HG02588 (cell line): ENCODE measurements around the gene BSCL2.
"Not testable (repeated sequence)": the region's sequence is repeated elsewhere in the genome, so short reads cannot be mapped to it uniquely, and the experiment has no call there.

Experiments used
- ATAC-seq: cut with Tn5 transposase; IDR thresholded peaks from one replicate; pipeline ENCODE4 v1.9.1; 2021; ENCODE audit warnings: mild to moderate bottlenecking, moderate library complexity; ENCODE audit not compliant: unreplicated experiment

The BSCL2 gene

DNA sequence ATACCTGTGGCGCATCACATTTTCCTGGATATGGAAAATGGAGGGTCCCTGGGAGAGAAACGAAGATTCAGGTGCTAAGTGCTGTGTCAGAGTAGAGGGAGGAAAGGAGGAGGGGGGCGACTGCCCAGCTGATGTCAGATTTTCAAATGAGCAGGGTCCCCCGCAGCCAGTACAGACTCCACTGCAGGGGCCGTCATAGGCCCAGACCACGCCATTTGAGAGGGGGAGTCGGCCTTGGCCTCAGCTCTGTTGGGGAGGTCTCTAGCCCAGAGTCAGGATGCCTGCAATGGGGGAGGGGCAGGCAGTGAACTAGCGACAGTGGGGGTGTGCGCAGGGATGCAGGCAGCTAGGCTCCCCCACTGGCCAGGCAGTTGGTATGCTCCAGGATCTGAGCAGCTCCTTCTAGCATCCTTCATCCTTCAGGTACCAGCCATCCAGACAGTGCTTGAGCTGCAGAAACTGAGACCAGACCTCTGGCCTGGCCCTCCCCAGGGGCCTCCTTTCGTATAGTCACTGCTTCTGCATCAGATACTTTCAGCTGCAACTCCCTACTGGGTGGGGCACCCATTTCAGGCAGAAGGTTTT is at the start of gene BSCL2, which contains the start of gene GNG3:
Gene BSCL2 (minus strand): TSS at position 148 of the 585 bp plus-strand sequence. CDS start 229 bp downstream, outside the sequence.
Gene GNG3 (plus strand): TSS at position 400 of the 585 bp plus-strand sequence. CDS start 620 bp downstream, outside the sequence.
- no peak for ATAC-seq

DNA sequence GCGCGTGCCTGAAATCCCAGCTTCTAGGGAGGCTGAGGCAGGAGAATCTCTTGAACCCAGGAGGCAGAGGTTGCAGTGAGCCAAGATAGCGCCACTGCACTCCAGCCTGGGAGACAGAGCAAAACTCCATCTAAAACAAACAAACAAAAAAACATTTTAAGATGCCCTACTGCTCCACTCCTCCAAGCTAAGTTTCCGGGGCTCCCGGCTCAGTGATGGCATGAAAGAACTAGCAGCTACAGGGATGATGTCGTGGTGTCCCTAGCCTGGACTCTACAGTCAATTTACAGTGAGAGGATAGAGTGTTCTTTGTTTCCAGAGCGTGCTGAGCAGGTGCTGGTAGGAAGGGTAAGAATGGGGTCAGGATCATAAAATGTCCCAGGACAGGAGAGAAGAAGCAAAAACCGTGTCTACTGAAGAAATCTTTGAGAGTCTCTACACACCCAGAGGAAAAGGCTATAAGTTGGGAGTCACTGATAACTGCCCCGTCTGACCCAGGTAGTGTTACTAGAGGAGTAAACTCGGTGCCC is 47.9 kb upstream of the BSCL2 start:
- no peak for ATAC-seq

DNA sequence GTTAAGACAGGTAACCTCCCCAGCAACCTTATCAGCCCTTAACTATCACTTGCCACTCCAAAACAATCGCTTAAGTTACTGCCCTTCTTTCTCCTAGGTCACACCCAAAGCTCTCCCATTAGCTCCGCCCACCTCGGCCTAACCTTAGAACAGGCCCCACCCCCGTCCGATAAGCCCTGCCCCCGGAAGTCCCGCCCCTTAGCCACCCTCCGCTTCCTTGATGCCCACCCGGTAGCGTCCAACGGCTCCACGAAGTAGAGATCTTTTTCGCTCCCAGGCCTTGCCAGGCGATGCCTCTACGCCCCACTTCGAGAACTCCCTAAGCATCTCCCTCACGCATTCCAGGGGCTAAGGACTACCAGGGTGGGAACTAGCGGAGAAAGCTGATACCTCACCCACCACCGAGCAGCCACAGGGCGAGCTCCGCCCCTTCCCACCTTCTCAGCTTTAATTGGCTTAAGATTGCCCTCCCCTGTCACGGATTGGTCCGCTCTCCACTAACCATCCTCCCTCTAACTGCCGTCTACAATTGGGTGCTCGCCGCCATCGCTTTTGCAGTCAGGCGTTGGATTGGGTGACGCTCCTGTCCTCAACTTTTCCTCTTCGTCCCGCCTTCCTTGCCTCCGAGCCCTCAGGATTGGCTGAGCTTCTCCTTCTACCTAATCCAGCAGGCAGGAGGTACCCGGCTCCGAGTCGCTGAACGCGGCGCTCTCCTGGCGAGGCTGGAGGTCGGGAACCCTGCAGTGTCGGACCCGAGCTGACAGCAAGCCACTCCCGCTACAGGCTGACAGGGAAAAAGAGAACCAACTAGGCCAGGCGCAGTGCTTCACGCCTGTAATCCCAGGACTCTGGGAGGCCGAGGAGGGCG is 46.7 kb upstream of the BSCL2 start, which contains the start of gene ZBTB3:
Gene ZBTB3 (minus strand): TSS at position 425 of the 868 bp plus-strand sequence. CDS start 496 bp downstream, outside the sequence.
- ATAC-seq, result peak; percentile 89

DNA sequence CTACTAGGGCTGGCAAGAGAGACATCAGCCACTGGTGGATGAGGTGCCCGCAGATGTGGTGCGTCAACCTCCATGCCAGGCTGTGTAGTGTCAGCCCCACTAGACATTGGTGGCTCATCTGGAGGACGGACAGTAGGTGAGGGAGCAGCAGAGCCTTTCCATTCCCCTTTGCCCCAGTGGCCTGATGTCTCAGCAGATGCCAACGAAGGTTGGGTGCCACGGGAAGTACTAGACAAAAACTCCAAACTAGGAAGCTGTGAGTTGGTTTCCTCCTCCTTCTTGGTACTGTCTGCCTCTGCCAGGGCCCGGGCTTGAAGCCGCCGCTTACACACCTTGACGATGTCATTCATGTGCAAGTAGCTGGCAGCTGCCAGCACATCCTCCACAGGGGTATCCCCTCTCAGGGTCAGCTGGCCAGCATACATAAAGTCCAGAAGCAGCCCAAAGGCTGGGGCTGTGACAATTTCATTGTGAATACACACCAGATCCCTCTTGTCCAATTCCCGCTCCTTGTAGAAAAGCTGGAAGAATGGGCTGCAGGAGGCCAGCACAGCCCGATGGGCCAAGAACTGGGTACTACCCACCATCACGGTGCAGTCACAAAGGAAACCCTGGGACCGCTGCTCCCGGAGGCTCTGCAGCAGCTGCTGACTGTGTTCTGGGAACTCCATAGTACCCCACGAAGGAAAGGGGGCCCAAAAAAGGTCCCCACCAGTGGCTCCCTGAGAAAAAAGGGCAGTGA is 45.9 kb upstream of the BSCL2 start:
- no peak for ATAC-seq

DNA sequence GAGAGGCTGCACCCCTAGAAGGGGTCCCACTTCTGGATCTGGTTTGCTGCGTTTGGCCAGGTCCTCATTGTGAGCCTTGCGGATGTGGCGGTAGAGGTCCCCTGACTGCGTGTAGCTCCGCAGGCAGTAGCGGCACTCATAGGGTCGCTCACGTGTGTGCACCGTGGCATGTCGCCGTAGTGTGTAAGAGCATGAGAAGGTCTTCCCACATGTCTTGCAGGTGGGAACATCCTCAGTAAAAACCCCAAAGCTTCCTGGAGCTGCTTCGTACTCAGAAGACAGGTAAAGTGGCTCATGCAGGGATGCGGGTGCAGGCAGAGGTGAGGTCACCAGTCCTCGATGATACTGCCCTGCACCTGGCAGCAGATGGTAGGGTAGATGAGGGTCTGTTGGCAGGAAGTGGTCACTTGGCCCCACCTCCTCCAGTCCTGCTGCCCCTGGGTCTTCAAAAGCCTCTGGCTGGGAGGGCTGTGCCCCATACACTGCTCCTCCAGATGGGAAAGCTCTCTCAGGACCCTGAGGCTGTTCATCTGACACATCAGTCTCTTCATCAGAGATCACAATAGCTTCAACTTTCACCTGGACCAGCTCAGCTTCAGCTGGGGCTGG is 45.1 kb upstream of the BSCL2 start:
- ATAC-seq, result no peak

DNA sequence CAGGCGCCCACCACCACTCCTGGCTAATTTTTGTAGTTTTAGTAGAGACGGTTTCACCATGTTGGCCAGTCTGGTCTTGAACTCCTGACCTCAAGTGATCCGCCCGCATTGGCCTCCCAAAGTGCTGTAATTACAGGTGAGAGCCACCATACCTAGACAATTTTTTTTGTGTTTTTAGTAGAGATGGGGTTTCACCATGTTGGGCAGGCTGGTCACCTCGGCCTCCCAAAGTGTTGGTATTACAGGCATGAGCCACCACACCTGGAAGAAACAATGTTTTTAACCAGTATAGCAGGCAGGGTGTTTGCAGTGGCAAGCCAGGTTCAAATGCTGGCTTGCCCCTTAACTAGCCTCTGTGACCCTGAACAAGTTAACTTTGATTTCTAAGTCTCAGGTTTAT is 42.7 kb upstream of the BSCL2 start:
- ATAC-seq, result not testable (repeated sequence)

DNA sequence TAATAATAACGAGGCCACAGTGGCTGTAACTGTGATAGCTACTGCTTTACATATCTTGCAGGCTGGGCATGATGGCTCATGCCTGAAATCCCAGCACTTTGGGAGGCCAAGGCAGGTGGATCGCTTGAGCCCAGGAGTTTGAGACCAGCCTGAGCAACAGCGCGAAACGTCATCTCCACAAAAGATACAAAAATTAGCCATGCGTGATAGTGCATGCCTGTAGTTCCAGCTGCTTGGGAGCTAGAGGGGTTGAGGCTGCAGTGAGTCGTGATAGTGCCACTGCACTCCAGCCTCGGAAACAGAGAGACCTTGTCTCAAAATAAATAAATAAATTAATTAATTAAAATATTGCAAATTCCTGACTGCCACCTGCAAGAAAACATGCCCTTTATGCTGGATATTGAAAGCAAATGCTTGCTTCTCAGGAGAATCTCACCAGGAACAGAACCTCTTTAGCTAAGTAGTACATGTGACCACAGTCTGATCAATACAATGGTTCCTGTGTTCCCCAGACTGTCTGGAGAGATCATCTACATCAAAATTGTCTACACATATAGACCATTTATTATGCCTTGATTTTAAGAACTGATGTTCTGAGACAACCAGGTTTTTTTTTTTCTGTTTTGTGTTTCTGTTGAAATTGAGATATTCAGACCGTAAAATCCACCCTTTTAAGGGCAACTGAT is 40.4 kb upstream of the BSCL2 start:
- no peak for ATAC-seq

DNA sequence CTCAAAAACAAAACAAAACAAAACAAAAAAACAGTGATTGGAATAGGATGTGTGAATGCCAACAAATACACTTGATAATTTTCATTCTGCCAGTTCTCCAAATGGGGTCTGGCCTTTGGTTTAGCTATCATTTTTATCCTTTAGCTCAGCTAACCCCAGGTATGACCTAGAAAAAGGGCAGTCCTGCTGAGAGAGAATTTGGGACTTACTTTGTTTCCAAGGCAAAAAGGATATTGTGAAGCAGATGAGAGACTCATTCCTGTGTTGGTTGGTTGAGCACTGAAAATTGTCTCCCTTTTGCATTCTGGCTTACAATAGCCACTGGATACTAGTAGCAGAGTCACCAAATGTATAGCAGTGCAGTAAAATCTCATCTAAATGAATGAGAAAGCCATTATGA is 30.0 kb upstream of the BSCL2 start:
- no peak for ATAC-seq

DNA sequence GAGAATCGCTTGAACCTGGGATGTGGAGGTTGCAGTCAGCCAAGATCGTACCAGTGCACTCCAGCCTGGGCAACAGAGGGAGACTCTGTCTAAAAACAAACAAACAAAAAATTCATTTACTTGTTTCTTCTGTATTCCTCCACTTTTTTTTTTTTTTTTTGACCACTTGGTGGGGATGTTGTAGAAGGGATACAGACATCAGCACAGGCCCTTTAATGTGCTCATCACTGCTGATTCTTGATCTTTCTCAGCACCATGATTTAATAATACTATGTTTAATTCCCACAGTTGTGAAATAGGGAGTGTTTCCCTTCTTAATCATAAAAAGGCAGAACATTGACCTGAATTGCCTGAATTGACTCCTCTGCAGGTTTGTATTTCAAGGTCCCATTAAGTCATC is 25.6 kb upstream of the BSCL2 start:
- no peak for ATAC-seq

DNA sequence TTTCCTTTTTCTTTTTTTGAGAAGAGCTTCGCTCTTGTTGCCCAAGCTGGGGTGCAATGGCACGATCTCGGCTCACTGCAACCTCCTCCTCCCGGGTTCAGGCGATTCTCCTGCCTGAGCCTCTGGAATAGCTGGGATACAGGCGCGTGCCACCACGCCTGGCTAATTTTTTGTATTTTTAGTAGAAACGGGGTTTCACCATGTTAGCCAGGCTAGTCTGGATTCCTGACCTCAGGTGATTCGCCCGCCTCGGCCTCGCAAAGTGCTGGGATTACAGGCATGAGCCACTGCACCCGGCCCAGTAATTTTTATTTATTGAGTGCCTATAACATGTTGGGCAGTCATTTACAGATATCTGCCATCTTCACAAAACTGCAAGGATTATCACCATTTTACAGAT is 22.9 kb upstream of the BSCL2 start:
- not testable (repeated sequence) for ATAC-seq

DNA sequence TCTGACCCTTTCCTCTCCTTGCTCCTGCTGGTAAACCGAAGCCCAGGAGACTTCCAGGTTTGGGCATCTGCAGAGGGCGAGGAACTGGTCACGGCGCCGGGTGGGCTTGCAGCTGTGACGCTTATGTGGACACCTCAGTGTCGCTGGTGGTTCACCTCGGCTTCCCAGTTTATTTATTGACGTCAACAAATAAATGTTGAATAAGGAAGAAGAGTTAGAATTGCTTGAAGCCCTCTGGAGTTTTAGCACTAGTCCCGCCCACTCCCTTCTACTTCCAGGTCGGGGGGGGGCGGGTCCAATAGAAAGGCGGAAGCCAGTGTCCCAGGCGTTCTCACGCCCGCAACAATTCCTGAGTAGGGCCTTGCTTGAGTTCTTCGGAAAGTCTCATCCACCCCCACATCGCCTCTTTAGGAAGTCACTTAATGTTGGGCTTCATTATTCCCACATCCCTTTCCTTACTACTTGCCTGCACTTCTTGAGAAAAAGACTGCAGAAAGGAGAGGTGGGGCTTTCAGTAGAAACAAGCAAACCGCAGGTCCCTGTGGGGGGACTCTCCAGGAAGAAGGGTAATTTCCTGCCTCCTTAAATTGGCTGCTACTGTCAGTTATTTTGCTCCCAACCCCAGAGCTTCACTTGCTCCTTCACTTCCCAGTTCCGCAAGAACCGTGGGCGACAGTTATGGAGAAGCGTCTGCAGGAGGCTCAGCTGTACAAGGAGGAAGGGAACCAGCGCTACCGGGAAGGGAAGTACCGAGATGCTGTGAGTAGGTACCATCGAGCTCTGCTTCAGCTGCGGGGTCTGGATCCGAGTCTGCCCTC is 21.2 kb upstream of the BSCL2 start, which contains the start of gene TTC9C:
Gene TTC9C (plus strand): TSS at position 316 of the 818 bp plus-strand sequence. CDS start 363 bp downstream, at position 679.
- peak; percentile 14 for ATAC-seq

DNA sequence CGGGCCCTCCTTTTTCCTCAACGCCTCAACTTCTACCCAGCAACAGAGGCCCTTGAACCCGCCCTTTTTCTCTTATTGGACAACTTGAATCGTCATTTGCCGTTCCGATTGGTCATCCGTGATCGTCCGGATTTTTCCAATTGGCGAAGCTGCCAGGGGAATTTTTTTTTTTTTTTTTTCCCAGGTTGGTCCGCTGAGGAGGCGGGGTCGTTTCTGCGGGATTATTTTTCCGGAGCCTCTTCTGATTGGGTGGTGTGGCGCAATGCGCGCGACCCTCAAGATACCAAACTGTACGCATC is 20.6 kb upstream of the BSCL2 start:
- ATAC-seq, result peak; percentile 50

DNA sequence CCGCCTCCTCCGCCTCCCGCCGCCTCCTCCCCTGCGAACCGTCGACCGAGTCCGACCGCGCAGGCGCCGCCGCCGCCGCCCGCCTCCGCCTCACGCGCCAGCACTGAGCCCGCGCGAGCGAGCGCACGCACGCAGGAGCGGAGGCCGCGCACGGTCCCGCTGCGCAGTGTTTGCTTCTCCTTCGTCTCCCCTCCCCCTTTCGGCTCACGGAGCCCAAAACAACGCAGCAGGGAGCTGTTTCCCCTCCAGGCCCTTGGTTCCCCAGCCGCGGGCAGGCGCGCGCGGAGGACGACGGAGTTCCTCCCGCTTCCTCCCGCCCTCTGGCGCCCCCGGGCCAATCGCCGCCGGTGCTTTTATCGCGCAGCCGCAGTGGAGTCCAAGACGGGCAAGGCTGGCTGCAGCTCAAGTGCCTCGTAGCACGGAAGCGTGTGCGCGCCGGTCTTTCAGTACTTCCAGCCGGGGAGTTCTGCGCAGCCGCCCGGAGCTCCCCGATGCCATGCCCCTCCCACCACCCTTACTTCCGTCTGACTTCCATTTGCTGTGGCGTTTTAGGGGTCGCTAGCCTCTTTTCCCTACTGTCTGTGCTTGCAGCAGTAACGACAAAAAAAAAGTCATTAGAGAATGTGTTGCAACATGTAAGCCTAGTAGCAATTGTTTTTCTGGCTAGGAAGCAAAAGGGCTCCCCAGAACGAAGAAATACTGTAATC is 20.1 kb upstream of the BSCL2 start, which contains the start of gene HNRNPUL2:
Gene HNRNPUL2 (minus strand): TSS at position 293 of the 707 bp plus-strand sequence. CDS start 301 bp downstream, outside the sequence.
- peak; percentile 69 for ATAC-seq

DNA sequence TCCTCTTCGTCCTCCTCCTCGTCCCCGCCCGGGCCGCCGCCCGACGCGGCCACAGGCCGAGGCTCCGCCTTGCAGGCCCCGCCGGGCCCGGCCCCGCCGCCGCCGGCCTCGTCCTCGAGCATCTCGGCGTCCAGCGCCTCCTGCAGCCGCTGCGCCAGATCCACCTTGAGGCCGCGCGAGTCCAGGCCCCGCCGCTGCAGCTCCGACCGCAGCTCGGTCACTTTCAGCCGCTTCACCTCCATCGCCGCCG is 19.6 kb upstream of the BSCL2 start:
- no peak for ATAC-seq

DNA sequence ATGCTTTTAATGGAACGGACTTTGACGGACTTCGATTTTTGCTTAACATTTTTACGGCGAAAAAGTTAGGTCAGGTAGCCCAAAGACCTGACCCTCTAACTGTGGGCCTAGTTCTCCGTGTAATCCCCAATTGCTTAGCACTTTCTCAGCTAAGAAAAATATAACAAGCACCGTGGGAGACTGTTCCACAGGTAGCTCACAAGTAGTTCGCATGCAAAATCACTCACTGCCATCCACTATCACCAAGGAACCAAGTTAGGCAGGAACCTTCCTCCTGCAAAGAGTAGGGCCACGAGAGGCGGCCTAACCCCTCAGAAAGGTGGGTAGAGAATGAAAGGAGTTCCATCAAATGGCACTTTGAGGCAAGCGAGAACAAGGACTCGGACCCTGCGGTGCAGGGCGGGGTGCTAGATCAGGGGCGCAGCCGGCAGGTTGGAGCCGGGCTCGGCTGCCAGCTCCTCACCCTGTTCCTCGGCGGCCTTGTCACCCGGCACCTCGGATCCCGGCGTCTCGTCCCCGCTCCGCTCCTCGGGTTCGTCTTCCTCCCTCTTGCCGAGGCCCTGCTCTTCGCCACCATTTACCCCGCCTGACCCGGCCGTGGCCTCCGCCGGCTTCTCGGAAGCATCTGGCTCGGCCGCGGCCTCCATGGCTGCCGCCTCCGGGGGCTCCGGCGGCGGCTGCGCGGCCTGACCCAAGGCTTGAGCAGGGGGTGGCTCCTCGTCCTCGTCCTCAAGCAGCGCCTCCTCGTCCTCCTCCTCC is 19.1 kb upstream of the BSCL2 start:
- peak; percentile 5 for ATAC-seq

DNA sequence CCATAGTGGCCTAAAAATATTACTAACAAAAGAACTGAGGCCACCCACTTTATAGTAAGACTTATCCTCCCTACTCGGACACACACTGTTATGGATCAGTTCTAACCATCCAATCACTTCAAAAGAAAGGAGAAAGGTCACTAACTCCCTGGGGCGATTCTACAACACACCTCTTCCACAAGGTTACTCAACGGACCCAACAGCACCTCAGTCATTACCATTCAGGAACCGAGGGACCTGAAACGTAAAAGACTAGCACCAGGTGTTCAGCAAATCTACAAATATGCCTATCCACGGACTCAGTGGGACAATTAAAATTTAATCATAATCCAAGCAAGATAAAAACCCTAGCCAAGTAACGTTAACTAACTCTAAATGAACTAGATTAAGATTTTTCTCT is 18.4 kb upstream of the BSCL2 start:
- no peak for ATAC-seq

DNA sequence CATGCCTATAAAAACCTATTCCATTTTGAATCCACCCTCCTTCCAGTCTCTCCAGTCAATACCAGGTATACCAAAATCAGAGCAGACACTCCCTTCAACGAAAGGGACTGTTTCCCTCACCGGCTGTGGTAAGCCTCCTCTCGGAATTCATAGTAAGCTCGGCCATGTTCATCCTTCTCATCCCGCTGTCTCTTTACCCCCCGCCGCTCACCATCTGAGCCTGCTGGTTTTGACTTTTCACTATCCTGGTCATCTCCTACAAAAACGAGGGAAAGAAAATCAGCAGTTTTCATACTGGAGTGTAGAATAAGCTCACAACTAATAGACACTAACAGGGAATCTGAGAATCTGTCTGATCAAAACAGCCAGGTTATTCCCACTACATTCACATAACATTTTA is 16.9 kb upstream of the BSCL2 start:
- no peak for ATAC-seq

DNA sequence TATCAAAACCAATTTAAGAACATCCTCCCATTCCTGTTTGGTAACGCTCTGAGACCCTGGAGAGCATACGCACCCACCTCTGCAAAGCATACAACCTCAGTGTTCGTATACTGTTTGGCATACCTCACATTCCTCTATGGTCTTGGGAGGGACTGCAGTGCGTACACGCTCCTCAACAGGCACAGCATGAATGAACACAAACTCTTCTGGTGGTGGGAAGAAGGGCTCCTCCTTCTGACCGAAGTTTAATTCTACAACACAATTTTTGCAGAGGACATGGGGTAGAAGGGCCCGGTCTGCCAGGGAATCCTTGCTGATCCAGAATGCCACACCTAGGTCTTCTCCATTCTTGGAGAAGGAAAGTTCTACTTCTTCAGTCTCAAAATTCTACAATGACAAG is 14.8 kb upstream of the BSCL2 start:
- no peak for ATAC-seq
